Measurements from ENCODE around the gene TSPO.
"Not testable (repeated sequence)": the region's sequence is repeated elsewhere in the genome, so short reads cannot be mapped to it uniquely, and the experiment has no call there.

Gene TSPO

DNA sequence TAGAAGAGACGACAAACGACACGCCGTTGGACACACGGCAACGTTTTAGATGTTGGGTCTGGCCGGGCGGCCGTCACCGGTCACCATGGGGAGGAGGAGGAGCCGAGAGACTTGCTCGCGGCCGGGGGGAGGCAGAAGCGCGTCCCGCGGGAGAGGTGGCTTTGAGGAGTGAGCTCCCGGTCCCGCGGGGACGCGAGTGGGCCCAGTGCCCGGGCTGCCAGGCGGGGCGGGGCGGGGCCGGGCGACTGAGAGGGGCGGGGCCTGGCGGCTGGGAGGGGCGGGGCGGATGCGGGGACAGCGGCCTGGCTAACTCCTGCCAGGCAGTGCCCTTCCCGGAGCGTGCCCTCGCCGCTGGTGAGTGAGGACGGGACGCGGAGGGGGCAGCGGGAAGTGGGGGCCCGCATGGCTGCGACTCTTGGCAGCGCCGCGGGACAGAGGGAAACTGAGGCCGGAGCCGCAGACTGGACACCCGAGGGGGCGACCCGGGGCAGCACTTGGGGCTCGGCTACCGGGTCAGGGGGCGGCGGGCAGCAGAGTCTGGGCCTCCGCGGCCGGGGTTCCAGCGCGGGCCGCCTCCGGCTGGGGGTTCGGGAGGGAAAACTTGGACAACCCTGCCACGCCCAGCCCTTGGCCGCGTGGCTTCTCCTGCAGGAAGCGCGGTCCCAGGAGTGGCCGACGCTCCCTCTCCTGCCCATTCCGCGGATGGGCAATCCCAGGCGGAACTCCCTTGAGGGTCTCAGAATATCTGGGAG, at the start of gene TSPO:
Gene TSPO, plus strand, starts transcription at position 309 of the 752 bp plus-strand sequence. CDS start 7,680 bp downstream, outside the sequence.
- peak; percentile 73 for DNase-seq

DNA sequence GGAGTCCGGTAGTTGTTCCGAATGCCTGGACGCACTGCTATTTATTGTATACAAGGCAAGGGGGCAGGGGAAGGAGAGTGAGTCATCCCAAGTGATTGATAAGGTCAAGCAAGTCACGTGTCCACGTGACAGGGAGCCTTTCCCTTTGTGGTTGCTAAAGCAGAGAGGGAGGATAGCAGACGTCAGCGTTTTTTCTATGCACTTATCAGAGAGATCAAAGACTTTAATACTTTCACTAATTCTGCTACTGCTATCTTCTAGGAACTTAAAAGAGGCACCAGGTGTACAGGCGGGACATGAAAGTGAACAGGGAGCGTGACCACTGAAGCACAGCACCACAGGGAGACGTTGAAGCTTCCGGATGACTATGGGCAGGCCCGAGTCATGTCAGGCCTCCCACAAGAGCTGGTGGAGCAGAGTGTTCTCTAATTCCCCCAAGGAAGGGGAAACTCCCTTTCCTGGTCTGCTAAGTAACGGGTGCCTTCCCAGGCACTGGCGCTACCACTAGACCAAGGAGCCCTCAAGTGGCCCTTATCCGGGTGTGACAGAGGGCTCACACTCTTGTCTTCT, 47.2 kb upstream of the TSPO start:
- peak; percentile 54 for DNase-seq

DNA sequence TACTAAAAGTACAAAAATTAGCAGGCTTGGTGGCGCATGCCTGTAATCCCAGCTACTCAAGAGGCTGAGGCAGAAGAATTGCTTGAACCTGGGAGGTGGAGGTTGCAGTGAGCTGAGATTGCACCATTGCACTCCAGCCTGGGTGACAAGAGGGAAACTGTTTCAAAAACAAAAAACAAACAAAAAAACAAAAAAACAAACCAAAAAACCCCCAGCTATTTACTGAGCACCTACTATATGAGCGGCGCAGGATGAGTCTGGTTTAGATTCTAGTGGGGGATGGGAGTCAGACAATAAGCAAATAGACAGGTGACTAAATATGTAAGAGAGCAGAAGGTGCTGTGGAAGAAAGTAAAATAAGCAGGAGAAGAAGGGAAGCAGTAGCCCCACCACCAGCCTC, 46.4 kb upstream of the TSPO start:
- DNase-seq: not testable (repeated sequence)

DNA sequence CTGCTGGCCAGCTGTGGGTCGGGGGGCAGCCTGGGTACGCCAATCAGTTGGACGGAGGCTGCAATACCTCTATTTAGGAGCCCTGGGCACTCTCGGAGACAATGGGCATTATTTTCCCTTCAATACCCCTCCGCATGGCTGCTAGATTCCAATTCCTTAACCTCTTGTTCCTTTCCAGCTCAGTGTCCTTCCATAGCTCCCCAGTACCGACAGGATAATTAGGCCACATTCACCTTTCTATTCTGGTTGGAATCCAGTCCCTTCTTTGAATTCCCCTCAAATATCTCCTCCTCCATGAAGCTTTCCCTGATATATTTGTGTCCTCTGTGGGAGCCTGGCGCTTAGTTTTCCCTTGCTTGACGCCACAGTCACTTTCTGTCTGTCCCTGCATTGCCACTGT, 45.1 kb upstream of the TSPO start:
- DNase-seq: no peak

DNA sequence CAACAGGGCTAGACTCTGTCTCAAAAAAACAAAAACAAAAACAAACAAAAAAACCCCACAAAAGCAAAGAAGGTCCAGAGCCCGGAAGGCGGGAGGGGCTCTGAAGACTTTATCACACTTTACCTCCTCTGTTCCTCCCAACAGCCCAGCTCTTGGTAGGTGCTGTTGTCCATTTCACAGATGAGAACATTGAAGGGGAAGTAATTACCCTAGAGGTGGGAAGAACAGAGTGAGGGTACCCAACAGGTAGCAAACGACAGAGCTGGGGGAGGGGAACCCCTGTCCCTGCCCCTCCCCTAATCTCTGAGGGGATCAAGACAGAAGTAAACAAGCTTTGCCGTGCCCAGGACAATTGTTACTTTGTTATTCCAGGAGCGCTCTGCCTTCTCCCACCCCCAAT, 41.8 kb upstream of the TSPO start:
- DNase-seq: no peak

DNA sequence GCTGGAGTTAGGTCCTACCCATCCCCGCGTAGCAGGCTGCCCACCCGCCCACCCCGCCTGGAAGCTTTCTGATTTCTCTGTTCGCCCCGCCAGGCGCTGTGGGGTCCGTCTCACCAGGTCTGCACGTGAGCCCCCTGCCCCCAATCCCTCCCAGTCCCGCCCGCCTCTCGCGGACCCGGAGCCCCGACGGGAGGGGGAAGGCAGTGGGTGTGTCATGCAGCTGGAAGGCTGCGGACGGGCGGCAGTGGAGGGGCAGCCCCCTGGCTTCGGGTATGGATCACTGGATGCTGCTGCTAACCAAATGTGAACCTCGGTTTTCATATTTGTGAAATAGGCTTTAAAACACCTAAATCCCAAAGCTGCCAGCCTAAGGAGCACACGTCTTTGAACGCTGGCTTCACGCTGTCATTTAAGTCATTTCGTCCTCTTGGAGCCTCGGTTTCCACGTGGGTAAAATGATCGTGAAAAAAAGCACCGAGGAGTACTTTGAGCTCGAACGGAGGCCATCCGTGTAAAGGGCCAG, 41.4 kb upstream of the TSPO start:
- DNase-seq: no peak

DNA sequence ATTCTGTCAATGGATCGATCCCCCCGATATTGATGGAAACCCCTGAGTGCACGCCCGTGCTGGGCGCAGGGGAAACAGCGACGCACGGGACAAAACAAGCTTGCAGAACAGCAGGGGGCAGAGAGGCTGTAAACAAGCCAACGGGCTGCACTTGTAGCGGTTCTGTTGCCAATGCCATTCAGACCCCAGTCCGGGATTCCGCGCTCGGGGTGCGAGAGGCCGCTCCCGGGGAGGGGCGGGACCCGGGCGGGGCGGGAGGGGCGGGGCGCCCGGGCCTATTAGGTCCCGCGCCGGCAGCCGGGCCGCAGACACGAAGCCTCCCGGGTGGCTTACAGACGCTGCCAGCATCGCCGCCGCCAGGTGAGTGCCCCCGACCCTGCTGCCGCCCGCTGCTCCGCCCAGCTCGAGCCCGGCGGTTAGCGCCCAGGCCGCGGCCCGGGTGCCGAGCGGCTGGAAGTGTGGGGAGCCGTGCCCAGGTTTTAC, 40.9 kb upstream of the TSPO start, which contains the start of gene BIK:
Gene BIK, plus strand, starts transcription at position 307 of the 483 bp plus-strand sequence. CDS start 13,273 bp downstream, outside the sequence.
- peak; percentile 46 for DNase-seq

DNA sequence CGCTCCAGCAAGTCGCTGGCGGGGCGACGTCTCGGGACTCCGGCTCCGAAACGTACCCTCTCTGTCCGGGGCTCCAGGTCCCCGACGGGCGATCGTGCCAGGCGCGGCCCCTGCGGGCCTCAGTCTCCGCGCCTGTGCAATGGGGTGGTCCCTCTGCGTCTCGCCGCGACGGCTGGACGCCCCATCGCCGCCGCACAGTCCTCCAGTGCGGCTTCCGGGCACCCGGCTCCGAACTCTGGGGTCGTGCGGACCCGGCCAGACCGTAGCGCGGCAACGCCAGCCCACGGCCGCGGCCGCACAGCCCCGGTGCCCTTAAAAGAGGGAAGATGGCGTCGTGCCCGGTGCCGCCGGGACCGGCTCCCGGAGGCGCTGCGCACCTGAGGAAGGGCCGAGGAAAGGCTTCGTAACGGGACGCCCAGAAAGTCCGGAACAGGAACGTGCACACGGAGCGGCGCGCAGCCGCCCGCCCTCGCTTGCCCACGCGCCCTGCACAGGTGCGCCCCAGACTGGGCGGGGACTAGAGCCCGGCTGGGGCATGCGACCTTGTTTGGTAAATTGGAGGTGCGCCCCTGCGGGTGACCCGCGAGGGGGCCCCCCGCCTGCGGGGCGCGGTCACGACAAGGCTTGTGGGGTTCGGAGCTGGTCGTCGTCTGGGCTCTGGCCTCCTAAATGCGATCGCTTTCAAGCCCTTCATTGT, 40.3 kb upstream of the TSPO start:
- no peak for DNase-seq

DNA sequence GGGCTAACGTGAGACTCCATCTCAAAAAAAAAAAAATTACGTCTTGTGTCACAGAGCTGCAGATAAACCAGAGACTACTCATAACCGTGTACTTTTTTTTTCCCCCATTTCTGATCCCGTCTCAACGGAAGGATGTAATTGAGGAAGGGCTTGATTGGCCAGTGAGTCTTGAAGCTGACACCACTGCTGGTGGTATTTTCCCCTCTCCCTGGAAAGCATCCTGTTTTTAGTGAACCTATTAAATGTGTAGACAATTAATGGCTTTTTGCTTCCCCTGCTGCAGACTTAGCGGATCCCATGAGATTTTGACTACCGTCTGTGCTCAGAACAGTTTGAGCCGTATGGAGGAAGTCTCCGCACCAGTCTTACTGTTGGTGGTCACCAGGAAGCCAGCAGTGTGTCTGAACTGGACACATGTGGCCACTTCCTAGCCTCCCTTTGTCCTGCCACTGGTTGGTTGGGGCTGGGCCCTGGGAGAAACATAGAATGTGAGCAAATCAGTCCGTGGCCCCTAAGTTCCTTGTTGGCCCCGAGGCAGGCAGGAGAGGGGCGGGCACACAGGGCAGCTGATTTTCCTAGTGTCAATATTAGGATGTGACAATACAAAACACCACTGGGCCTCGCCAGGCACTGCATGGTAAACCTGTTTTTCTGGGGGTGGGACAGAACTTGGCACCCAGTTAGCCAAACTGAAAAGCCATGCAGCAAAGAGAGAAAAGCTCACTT, 37.7 kb upstream of the TSPO start:
- no peak for DNase-seq

DNA sequence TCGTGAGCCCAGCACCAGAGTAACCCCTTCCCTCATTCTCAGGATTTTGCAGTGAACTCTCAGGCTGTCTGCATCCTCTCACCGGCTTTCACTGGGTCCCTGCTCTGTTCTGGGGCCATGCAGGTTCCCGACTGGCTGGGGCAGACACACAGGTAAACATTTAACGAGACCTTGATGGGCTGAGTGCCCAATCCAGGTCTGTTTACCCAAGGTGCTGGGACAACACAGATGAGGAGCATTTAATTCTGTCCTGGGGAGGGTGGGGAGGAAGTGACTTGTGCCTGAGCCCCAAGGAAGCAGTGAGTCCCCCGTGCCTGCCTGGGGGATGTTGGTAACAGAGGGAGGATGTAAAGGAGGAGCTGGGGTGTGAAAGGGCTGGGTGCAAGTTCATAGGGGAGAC, 36.4 kb upstream of the TSPO start:
- DNase-seq: no peak

DNA sequence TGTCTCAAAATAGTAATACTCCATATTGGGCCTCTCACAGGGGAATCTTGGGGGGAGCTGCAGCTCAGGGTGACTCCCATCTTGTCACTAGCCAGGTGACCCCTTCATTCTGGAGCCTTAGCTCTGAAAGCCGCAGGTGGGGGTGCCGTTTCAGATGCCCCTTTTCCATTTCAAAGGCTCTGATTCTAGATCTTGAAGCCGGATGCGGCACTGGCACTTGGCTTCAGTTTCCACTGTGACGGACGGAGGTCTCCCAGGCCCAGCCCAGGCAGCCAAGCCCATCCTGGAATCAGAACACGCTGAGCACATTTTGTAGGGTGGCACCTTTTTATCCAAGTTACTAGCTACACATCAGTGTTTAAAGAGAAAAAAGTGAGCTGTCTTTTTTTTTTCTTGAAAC, 34.4 kb upstream of the TSPO start:
- no peak for DNase-seq

DNA sequence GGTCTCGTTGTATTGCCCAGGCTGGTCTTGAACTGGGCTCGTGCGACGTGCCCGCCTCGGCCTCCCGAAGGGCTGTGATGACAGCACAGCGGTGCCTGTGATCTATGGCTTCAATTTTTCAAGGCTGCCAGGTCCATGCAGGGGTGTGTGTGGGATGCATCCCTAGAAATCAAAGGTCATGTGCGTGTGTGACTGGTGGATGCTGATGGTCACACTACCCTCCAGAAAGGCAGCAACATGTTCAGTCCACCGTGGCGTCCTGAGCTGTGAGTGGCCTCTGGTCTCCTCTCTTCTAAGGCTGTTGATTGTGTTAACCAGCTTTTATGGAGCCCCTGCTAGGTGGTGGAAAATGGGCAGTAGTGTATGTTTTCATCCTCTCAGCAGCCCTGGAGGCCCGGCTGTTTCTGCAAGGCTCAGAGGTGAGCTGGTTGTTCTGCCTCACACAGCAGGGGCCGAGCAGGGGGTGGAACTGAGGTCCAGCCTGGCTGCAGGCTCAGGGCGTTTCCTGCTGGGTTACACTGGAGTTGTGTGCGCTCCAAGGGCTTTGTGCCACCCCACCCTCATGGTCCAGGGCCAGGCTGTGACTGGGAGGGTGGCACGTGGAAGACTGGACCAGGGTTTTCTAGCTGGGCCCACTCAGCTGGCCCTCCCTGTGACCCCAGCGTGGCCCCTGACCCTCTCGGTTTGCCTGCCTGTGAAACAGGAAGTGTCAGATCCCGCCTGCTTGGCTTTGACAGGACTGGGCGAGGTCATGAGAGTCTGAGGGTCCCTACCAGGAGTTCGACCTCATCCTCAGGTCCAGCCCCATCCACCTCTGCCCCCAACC, 33.1 kb upstream of the TSPO start:
- no peak for DNase-seq

DNA sequence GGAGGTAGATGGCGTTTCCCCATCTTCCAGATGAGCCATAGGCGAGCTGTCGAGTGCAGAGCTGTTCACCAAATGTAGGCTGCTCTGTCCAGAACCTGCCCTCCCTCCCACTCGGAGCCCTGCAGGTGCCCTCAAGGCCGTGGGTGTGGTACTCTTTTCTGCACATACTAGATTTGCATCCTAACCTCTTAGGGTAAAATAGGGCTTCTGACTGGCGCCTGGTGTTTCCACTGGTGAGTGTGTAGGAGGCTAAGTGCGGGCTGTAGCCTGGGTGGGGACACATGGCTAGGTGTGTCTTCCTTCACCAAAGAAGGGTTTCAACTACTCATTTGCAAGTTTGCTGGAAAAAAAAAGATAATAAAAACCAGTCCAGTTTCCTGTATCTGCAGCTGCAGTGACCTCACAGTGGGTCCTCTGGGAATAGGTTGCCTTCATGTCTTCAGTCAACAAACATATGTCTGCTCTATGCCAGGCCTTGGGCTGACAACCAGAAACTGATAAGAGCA, 32.4 kb upstream of the TSPO start:
- no peak for DNase-seq

DNA sequence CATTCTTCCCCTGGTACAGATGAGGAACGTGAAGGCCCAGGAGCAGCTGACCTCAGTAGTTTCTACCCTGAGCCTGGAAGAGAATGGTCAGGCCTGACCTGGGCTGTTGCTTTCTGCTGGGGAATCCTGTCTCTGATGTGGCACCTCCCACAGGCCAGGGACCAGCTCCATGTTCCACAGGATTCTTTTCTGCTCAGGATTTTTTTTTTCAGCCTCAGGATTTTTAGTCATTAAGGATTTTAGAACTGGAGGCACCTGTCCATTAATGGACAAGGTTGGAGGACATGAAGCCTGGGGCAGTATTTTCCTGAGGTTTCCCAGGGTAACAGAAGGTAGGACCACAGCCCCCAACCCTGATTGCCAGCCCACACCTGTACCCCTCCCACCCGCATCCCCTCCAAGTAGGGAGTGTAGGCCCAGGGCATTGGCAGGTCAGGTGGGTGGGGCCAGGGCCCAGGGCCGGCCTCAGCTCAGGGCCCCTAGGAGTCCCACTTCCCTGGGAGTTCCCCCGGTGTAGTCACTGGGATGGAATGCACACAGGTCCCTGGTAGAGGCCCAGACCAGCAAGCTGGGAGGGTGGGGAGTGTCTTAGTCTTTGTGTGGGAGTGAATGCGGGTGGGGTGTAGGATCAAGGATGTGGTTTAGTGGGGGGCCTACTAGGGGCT, 24.7 kb upstream of the TSPO start:
- no peak for DNase-seq

DNA sequence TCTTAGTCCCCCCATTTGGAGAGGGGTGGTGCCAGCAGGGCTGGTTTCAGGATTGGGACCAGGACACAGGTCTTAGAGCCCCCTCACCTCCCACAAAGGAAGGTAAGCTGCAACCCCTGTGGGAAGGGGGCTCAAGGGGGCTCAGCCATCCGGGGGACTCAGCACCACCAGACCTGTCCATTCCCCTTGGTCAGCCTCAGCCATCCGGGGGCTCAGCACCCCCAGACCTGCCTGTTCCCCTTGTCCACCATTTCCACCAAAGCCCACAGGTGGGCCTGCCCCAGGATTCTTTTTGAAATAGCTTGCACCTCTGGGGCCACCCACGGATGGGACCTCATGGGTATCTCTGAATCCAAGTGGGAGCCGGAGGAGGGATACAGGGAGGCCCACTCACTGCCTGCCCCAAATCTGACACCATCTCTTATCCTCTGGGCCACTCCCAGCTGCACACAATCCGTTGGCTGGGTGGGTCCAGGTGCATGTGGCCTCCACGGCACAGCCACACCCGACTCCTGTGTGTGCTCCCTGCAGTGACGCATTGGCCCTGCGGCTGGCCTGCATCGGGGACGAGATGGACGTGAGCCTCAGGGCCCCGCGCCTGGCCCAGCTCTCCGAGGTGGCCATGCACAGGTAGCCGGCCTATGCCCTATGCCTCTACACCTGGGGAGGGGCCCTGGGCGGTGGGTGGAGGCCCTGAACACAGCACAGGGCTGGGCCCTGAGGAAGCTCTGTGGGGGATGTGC, 24.0 kb upstream of the TSPO start:
- DNase-seq: no peak

DNA sequence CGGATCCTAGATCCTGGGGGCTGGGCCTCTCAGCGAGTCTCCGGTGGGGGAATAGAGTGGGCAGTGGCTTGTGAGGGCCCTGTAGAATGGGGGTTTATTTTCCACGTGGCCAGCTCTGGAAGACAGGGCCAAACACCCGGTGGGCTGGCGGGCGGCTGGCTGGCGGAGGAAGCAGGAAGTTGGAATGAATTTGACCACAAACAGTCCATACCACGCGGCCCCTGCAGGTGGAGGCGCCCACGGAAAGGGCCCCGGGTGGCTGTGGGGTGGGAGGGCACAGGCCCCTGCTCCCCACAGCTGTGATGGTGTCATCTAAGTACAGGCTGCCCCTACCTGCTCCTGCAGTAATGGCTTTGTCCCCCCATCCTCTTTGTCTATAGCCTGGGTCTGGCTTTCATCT, 23.2 kb upstream of the TSPO start:
- DNase-seq: no peak

DNA sequence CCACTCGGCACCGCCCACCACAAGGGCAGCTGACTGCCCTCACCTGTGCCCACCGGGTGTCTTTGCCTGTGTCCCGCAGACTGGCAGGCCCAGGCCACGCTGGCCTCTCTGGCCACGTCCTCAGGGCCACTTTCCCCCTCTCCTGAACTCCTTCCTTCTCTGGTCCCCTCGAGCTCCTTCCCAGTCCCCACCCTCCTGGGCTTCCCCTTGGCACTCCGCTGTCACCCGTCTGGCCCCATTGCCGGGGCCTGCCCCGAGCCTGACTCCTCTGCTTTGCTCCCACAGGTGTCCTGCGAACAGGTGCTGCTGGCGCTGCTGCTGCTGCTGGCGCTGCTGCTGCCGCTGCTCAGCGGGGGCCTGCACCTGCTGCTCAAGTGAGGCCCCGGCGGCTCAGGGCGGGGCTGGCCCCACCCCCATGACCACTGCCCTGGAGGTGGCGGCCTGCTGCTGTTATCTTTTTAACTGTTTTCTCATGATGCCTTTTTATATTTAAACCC, 22.4 kb upstream of the TSPO start:
- no peak for DNase-seq

DNA sequence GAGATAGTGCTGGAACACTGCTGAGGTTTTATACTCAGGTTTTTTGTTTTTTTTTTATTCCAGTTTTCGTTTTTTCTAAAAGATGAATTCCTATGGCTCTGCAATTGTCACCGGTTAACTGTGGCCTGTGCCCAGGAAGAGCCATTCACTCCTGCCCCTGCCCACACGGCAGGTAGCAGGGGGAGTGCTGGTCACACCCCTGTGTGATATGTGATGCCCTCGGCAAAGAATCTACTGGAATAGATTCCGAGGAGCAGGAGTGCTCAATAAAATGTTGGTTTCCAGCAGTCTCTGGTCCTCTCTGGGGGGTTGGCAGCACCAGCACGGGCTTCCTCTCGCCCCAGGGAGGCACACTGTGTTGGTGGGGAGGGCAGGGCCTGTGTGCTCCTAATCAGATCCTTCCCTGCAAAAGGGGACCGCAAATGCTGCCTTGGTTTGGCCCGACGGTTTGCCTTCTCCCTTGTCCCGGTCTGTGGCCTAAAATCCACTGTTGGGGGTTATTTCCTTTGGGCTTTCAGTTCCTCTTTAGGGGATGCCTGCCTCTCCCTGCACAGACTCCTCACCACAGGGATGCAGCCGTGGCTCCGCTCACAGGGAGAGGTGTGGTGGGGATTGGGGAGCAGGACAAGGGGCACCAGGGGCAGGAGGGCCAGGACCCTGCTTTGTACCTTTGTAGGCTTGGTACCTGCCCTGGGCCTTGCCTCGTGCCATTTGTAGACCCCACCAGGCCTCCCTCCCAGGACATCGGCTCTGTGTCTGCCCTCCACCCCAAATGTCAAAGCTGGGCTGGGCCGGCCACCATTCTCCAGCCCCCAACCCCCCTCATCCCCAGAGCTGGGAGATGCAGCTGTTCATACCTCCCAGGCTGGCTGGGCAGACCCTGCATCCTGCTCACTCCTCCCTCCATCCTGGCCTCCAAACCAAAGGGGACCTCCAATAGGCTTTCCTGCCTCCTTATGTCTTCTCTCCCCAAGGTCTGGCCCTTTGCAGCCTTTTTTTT, 21.6 kb upstream of the TSPO start:
- DNase-seq: peak; percentile 55

Data from suppressor macrophage treated with lipopolysaccharide for 4 hours (primary cell).